HG02981 (cell line): ENCODE data around the gene SLFNL1.

ENCODE experiments used
- ATAC-seq: cut with Tn5 transposase; IDR thresholded peaks from one replicate; pipeline ENCODE4 v1.9.1; 2021; ENCODE audit warnings: mild to moderate bottlenecking, moderate library complexity; ENCODE audit not compliant: unreplicated experiment

SLFNL1 gene

GRCh38 chr1:40987439-40988276, 33.9 kb downstream of the SLFNL1 start:
- no peak for ATAC-seq

GRCh38 chr1:40986956-40987355, 34.6 kb downstream of the SLFNL1 start:
- ATAC-seq = no peak

GRCh38 chr1:40986328-40986783, 35.2 kb downstream of the SLFNL1 start:
- ATAC-seq = no peak

GRCh38 chr1:40985875-40986274, 35.6 kb downstream of the SLFNL1 start:
- ATAC-seq = no peak

GRCh38 chr1:40985161-40985560, 36.4 kb downstream of the SLFNL1 start:
- no peak for ATAC-seq

GRCh38 chr1:40984531-40984930, 37.0 kb downstream of the SLFNL1 start:
- no peak for ATAC-seq

GRCh38 chr1:40984066-40984465, 37.5 kb downstream of the SLFNL1 start:
- ATAC-seq = no peak

GRCh38 chr1:40983286-40983685, 38.2 kb downstream of the SLFNL1 start:
- no peak for ATAC-seq

GRCh38 chr1:40982721-40983120, 38.8 kb downstream of the SLFNL1 start:
- no peak for ATAC-seq

- no peak for ATAC-seq
Measured at GRCh38 chr1:40981691-40982448, 39.7 kb downstream of the SLFNL1 start.

GRCh38 chr1:40980453-40981121, 40.9 kb downstream of the SLFNL1 start:
- no peak for ATAC-seq

- ATAC-seq = peak; percentile 18
Measured at GRCh38 chr1:40980068-40980452, 41.5 kb downstream of the SLFNL1 start.

GRCh38 chr1:40979241-40980067, 42.1 kb downstream of the SLFNL1 start, which contains the start of gene CTPS1:
TSS of gene CTPS1 (plus strand) at chr1:40979696. CDS start at chr1:40983291, 3,595 bp downstream.
- peak; percentile 82 for ATAC-seq

GRCh38 chr1:40978886-40979240, 42.7 kb downstream of the SLFNL1 start:
- ATAC-seq = no peak

GRCh38 chr1:40977716-40978115, 43.8 kb downstream of the SLFNL1 start:
- ATAC-seq = no peak

- ATAC-seq = no peak
Measured at GRCh38 chr1:40976952-40977690, 44.4 kb downstream of the SLFNL1 start.

GRCh38 chr1:40974945-40975344, 46.6 kb downstream of the SLFNL1 start:
- no peak for ATAC-seq

GRCh38 chr1:40973912-40974311, 47.6 kb downstream of the SLFNL1 start:
- ATAC-seq = no peak

GRCh38 chr1:40971966-40972365, 49.6 kb downstream of the SLFNL1 start:
- no peak for ATAC-seq

- no peak for ATAC-seq
Measured at GRCh38 chr1:40969445-40969844, 52.1 kb downstream of the SLFNL1 start.
